DOHH2 (cell line): ENCODE data around the gene DYNC2H1.

Experiments used
- H3F3A ChIP-seq: fragments of 200-600 bp; sonication (generic), shearing (Covaris generic); 2 replicates; pipeline ENCODE4 v1.6.0; 2016; ENCODE audit warnings: antibody characterized with exemption, mild to moderate bottlenecking; ENCODE audit not compliant: control insufficient read depth, insufficient read depth
- H3K27ac ChIP-seq: fragments of 200-600 bp; sonication (generic); 2 replicates; pipeline ENCODE4 v1.5.1; 2014; ENCODE audit warnings: low read depth, mild to moderate bottlenecking, low read length, moderate library complexity
- H3K27me3 ChIP-seq: fragments of 200-600 bp; sonication (generic); 2 replicates; pipeline ENCODE4 v1.6.1; 2014; ENCODE audit warnings: mild to moderate bottlenecking, low read length, mixed read lengths; ENCODE audit not compliant: control insufficient read depth
- H3K36me3 ChIP-seq: fragments of 200-600 bp; sonication (generic); 2 replicates; pipeline ENCODE4 v1.6.1; 2014; ENCODE audit warnings: mild to moderate bottlenecking, low read length, moderate library complexity, mixed read lengths; ENCODE audit not compliant: control insufficient read depth
- H3K4me1 ChIP-seq: fragments of 200-600 bp; sonication (generic); 2 replicates; pipeline ENCODE4 v1.6.1; 2014; ENCODE audit warnings: mild to moderate bottlenecking, low read length, mixed read lengths; ENCODE audit not compliant: control insufficient read depth
- H3K4me2 ChIP-seq: fragments of 200-600 bp; sonication (generic); 2 replicates; pipeline ENCODE4 v1.6.0; 2014; ENCODE audit warnings: mild to moderate bottlenecking, low read length, moderate library complexity
- H3K4me3 ChIP-seq: fragments of 200-600 bp; sonication (generic); 2 replicates; pipeline ENCODE4 v1.5.1; 2014; ENCODE audit warnings: mild to moderate bottlenecking, low read length, mixed read lengths
- H3K79me2 ChIP-seq: fragments of 200-600 bp; sonication (generic); 2 replicates; pipeline ENCODE4 v1.6.1; 2014; ENCODE audit warnings: mild to moderate bottlenecking, low read length, mixed read lengths; ENCODE audit not compliant: control insufficient read depth
- H3K9me2 ChIP-seq: fragments of 200-600 bp; sonication (generic); replicated peaks from 2 replicates; pipeline ENCODE4 v1.6.1; 2014; ENCODE audit warnings: mild to moderate bottlenecking, low read length, mixed read lengths; ENCODE audit not compliant: control insufficient read depth
- H3K9me3 ChIP-seq: fragments of 200-600 bp; sonication (generic); 2 replicates; pipeline ENCODE4 v1.6.1; 2014; ENCODE audit warnings: antibody characterized with exemption, low read length, mixed read lengths; ENCODE audit not compliant: control insufficient read depth, insufficient read depth
- H4K20me1 ChIP-seq: fragments of 200-600 bp; sonication (generic); 2 replicates; pipeline ENCODE4 v1.6.0; 2014; ENCODE audit warnings: low read depth, mild to moderate bottlenecking, antibody characterized with exemption, low read length, moderate library complexity; ENCODE audit not compliant: control insufficient read depth, insufficient read depth
- CTCF ChIP-seq: fragments of 200-600 bp; sonication (generic); IDR thresholded peaks from one replicate; pipeline ENCODE4 v1.5.1; 2014; ENCODE audit warnings: antibody characterized with exemption, mild to moderate bottlenecking, low read depth, low read length; ENCODE audit not compliant: poor library complexity, severe bottlenecking
- EZH2phosphoT487 ChIP-seq: fragments of 200-600 bp; sonication (generic); IDR thresholded peaks from 2 replicates; pipeline ENCODE4 v1.6.1; 2017; ENCODE audit warnings: borderline replicate concordance, mild to moderate bottlenecking, antibody characterized with exemption, low read length, moderate library complexity, mixed read lengths

Gene DYNC2H1

GRCh38 chr11:103529181-103529684 lies 420.0 kb downstream of the DYNC2H1 start:
- Histone ChIP-seq H3K4me2 (no peak overlapping the region), H3K9me2 (no peaks in the 10 kb centered on the region)

More at GRCh38 chr11:103529181-103529684, 420.0 kb downstream of the DYNC2H1 start:
- H3K9me3 ChIP-seq = no peaks in the 10 kb centered on the region
- no peaks in the 10 kb centered on the region for H3K79me2 ChIP-seq
- no peak overlapping the region for H3K4me3 ChIP-seq
- no peak overlapping the region for H3K27ac ChIP-seq
- no peaks in the 10 kb centered on the region for H3F3A ChIP-seq
- no peaks in the 10 kb centered on the region for H3K27me3 ChIP-seq
- no peaks in the 10 kb centered on the region for H4K20me1 ChIP-seq
- H3K4me1 ChIP-seq = no peaks in the 10 kb centered on the region
- TF ChIP-seq CTCF = no peak
- TF ChIP-seq EZH2phosphoT487 = no peak
- no peaks in the 10 kb centered on the region for H3K36me3 ChIP-seq
